ENCODE measurements around the gene NOLC1.

The NOLC1 gene

GRCh38 chr10:102211615-102212299 lies 59.6 kb downstream of the NOLC1 start:
- no peak for DNase-seq

Measured in CD4-positive, alpha-beta T cell treated with Interleukin-12 subunit alpha and Interleukin-12 subunit beta, for 1 hour (primary cell).